Measurements from ENCODE around the gene TNXB.
"Not testable (repeated sequence)": the region's sequence is repeated elsewhere in the genome, so short reads cannot be mapped to it uniquely, and the experiment has no call there.

TNXB gene

GRCh38 chr6:32109114-32109764 lies at the start of gene TNXB:
TSS of gene TNXB (minus strand) at chr6:32109338. CDS start at chr6:32098198, 11,140 bp downstream.
- no peak for DNase-seq

- no peak for DNase-seq
Measured at GRCh38 chr6:32158052-32158451, 48.9 kb upstream of the TNXB start.

- no peak for DNase-seq
Measured at GRCh38 chr6:32156891-32157290, 47.8 kb upstream of the TNXB start.

GRCh38 chr6:32154514-32155161 lies 45.5 kb upstream of the TNXB start:
- peak; percentile 72 to 78 for DNase-seq

- peak; percentile 77 to 84 for DNase-seq
Measured at GRCh38 chr6:32153564-32154513, 44.7 kb upstream of the TNXB start, which contains the start of gene PPT2. TSS of gene PPT2 (plus strand) at chr6:32154141. CDS start at chr6:32154595, 454 bp downstream.

GRCh38 chr6:32152769-32153563 lies 43.8 kb upstream of the TNXB start:
- no peak for DNase-seq

GRCh38 chr6:32151863-32152768 lies 43.0 kb upstream of the TNXB start, which contains the start of gene PRRT1:
TSS of gene PRRT1 (minus strand) at chr6:32151939. CDS start at chr6:32151827, 112 bp downstream.
- DNase-seq, result no peak

- DNase-seq, result no peak
Measured at GRCh38 chr6:32151181-32151862, 42.2 kb upstream of the TNXB start.

GRCh38 chr6:32149932-32150870 lies 41.1 kb upstream of the TNXB start:
- no peak for DNase-seq

GRCh38 chr6:32149092-32149755 lies 40.1 kb upstream of the TNXB start:
- no peak for DNase-seq

GRCh38 chr6:32148289-32149091 lies 39.4 kb upstream of the TNXB start:
- DNase-seq, result peak; percentile 78

- DNase-seq, result no peak
Measured at GRCh38 chr6:32147401-32148132, 38.4 kb upstream of the TNXB start.

GRCh38 chr6:32146687-32147086 lies 37.5 kb upstream of the TNXB start:
- DNase-seq, result no peak

- no peak for DNase-seq
Measured at GRCh38 chr6:32146287-32146686, 37.1 kb upstream of the TNXB start.

GRCh38 chr6:32144238-32144637 lies 35.1 kb upstream of the TNXB start:
- DNase-seq, result not testable (repeated sequence)

- DNase-seq, result no peak
Measured at GRCh38 chr6:32140420-32141046, 31.4 kb upstream of the TNXB start.

- DNase-seq, result no peak
Measured at GRCh38 chr6:32139590-32139989, 30.5 kb upstream of the TNXB start.
